GM18520 (cell line): ENCODE results near the gene GSTA3.
"Not testable (repeated sequence)": the region's sequence is repeated elsewhere in the genome, so short reads cannot be mapped to it uniquely, and the experiment has no call there.

ENCODE experiments used
- ATAC-seq: cut with Tn5 transposase; IDR thresholded peaks from one replicate; pipeline ENCODE4 v1.9.1; 2021; ENCODE audit not compliant: unreplicated experiment

Gene GSTA3

GRCh38 chr6:52868240-52868639 is 41.3 kb downstream of the GSTA3 start:
- no peak for ATAC-seq

- ATAC-seq = not testable (repeated sequence)
Measured at GRCh38 chr6:52861151-52861550, 48.3 kb downstream of the GSTA3 start.

GRCh38 chr6:52858416-52858815 is 51.1 kb downstream of the GSTA3 start:
- no peak for ATAC-seq

DNA sequence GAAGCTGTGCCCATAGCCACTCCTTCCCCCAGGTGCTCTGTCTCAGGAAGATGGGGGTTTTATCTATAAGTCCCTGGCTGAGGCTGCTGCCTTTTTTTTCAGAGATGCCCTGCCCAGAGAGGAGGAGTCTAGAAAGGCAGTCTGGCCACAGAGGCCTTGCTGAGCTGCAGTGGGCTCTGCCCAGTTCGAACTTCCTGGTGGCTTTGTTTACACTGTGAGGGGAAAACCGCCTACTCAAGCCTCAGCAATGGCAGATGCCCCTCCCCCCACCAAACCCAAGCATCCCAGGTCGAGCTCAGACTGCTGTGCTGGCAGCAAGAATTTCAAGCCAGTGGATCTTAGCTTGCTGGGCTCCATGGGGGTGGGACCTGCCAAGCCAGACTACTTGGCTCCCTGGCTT is 53.4 kb downstream of the GSTA3 start:
- ATAC-seq = not testable (repeated sequence)

DNA sequence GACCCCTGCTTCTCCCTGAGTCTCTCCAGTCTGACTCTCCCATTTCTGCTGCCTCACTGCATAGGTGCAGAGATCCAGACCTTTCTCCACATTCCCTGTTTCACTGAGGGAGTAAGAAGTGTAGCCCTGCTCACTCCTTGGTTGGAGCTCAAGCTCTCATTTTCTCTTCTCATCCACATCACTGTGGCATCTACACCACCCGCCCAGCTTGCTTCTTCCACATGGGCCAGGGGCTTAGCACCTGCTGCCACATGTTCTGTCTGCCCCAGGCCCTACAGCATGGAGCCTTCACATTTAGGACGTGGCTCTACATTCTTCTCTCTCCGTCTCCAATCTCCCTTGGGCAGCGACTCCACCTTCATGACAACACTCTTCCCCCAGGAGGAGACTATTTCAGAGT is 60.4 kb downstream of the GSTA3 start:
- no peak for ATAC-seq
